ENCODE data around the gene PRPH.

The PRPH gene

DNA sequence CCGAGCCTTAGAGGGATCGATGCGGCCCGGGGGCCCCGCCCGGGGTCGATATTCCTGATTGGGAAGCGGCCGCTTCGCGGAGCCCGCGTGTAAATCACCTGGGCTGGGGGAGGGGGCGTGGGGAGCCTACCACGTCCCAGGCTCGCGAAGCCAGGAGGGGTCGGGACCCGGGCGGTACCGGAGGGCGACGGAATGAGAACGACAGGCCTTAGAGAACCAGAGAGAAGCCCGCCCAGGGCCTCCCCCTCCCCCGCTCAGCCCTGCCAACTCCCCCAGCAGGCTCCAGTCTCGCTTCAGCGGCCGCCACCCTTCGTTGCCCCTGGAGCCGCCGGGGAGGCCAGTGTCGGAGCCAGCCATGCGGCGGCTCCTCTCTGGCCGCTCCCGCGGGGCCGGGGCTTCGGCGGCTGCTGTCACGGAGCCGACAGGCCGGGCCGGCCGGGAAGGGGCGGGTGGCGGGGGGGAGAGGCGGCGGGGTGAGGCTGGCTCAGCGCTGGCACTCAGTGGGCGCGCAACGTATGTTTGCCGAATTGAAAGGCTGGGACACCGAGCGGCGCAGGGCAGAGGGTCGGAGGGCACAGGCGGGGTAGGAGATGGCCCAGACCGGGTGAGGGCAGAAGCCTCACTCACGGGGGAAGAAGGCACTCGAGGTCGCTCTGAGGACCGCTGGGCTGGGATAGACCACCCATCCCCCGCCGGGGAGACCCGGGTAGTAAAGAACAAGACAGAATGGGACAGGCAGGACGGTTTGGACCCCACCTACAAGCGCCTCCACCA, 50.3 kb downstream of the PRPH start:
- TF ChIP-seq, protein P1, sequence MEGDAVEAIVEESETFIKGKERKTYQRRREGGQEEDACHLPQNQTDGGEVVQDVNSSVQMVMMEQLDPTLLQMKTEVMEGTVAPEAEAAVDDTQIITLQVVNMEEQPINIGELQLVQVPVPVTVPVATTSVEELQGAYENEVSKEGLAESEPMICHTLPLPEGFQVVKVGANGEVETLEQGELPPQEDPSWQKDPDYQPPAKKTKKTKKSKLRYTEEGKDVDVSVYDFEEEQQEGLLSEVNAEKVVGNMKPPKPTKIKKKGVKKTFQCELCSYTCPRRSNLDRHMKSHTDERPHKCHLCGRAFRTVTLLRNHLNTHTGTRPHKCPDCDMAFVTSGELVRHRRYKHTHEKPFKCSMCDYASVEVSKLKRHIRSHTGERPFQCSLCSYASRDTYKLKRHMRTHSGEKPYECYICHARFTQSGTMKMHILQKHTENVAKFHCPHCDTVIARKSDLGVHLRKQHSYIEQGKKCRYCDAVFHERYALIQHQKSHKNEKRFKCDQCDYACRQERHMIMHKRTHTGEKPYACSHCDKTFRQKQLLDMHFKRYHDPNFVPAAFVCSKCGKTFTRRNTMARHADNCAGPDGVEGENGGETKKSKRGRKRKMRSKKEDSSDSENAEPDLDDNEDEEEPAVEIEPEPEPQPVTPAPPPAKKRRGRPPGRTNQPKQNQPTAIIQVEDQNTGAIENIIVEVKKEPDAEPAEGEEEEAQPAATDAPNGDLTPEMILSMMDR (IDR thresholded peaks at IDR 0.05; ENCODE audit: insufficient read depth, low read length, missing control alignments), result no peak
- POLR2A ChIA-PET, result no interaction called here
- CTCF ChIA-PET, result interaction anchor here (0.7 to 26.7 kb wide), 7 partner anchors 9 to 236 kb away, joined by 3 to 1125 read pairs (median 139); partner anchors contain the start of genes C1QL4 and PRPH
- H3K4me3 ChIP-seq (ENCODE audit: low read depth, low read length), result peak overlapping the region; percentile 49
- DNase-seq (ENCODE audit: low read depth, low spot score), result no peak

DNA sequence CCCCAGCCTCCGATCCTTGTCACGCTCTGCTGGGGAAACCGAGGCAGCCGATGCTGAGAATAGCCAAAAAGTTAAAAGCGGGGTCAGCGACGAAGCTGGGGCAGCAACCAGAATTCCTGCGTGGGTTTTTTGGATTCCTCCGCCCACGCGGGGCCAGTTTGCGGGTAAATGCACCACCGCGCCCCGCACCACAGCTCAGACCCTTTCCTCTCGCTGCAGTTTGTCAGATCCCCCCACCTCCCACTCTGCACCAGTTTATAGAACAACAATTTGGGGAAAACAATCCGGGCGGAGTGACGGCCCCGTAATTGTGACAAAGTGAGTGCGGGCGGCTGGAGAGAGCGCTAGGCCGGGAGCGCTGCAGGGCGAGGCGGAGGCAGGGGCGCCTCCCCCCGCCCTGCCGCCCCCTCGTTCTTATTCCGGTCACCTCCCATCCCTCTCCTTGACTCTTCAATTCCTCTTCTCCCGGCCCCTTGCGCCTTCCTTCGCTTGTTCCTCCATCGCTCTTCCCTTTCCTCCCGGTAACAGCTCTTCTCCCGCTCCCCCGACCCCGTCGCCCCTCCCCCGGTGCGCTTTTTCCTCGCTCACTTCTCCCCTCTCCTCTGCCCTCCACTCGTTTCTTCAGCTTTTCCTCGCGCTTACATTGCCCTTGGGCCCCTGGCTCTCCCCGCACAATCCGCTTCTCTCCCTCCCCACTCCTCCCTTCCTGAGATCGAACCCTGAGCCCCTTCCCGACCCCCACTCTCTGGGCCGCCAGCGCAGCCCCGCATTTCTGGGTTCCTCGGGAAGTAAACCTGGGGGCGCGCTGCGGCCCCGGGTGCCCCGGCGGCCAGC, 51.1 kb downstream of the PRPH start:
- ChIA-PET POLR2A (no interaction called here), CTCF (interaction anchor here (0.7 to 26.7 kb wide), 16 partner anchors 8 to 236 kb away, joined by 3 to 1125 read pairs (median 14); partner anchors contain the start of genes C1QL4, PRPH and TROAP)
- peak overlapping the region; percentile 49 for H3K4me3 ChIP-seq (ENCODE audit: low read depth, low read length)
- DNase-seq (ENCODE audit: low read depth, low spot score), result no peak
- TF ChIP-seq, protein P1 (IDR thresholded peaks at IDR 0.05; ENCODE audit: insufficient read depth, low read length, missing control alignments), result no peak

DNA sequence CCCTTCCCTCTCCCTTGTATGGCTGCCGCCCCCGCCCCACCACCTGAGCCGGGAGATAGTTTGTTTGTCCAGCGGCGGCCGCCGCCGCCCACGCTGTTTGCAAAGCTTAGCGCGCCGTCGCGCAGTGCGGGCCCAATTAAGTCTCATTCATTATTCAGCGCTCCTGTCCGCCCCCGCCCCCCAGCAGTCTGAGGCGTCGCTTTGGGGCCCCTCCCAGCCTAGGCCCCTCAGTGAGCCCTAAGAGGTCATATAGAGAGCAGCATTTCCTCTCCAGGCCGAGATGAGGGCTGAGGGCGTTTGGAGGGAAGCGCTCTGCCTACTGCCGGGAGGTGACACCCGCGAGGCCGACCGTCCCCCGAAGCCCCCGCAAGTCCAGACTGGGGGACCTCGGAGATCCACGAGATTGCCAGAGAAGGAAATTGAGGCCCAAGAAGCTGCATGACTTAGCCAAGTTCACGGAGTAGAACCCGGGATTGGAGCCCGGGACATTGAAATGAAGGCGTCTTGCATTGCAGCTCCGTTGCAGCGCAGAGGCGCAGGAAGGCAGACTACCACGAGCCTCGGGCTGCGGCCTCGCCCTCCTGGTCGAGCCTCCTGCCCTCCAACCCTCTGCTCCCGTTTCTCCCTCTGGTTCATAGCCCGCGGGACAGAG, 51.8 kb downstream of the PRPH start, which contains the start of gene DNAJC22:
Gene DNAJC22 (plus strand): TSS at position 230 of the 652 bp plus-strand sequence. CDS start 1,985 bp downstream, outside the sequence.
- peak within 1 kb of the TSS; percentile 49 for H3K4me3 ChIP-seq (ENCODE audit: low read depth, low read length)
- ChIA-PET CTCF (interaction anchor here (0.8 to 26.7 kb wide), 30 partner anchors 11 to 259 kb away, joined by 3 to 1125 read pairs (median 5); partner anchors contain the start of genes C1QL4, MCRS1, PRPH and SPATS2), POLR2A (no interaction called here)
- no peak for DNase-seq (ENCODE audit: low read depth, low spot score)
- TF ChIP-seq, protein P1 (IDR thresholded peaks at IDR 0.05; ENCODE audit: insufficient read depth, low read length, missing control alignments), result no peak

DNA sequence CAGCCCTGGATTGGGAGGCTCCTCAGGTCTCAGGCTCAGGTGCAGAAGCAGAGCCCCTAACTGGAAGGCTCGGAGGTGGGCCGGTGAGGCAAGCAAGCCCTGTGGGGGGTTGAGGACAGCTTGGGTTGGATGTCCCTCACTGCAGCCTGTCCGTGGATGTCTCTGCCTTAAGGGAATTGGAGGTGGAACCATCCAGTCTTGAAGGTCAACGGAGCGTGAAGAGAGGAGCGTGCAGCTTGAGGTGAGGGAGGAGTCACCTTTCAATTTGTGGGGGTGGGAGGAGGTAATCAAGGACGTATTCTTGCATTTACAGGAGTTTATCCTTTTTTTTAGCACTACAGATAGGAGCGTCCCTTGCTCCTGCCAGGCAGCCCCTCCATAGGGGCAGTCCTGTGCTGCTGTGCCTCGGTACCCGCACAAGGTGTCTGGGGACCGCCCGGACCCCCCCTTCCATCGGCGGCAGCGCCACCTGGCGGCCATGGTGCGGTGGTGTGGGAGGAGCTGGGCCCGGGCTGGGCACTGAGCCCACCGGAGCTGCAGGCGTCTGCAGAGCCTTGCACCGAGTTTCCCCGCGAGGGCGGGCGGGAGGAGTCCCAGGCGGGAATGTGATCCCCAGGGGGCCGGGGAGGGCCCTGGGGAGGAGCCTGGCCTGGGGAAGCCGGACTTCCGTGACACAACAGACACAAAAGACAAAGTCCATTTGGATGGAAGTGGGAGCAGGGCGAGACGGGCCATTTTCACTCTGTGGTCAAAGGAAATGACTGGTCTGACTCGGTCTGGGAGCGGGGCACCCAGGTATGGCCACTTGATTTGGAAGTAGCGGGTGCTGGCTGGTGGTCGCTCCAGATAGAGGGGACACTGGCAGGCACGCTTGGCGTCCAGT, 52.6 kb downstream of the PRPH start:
- TF ChIP-seq, protein P1 (IDR thresholded peaks at IDR 0.05; ENCODE audit: insufficient read depth, low read length, missing control alignments), result peak; percentile 96
- DNase-seq (ENCODE audit: low read depth, low spot score), result no peak
- POLR2A ChIA-PET, result no interaction called here
- CTCF ChIA-PET, result interaction anchor here (0.6 to 26.7 kb wide), 48 partner anchors 10 to 274 kb away, joined by 3 to 1125 read pairs (median 5); partner anchors contain the start of genes C1QL4, MCRS1, PRPH and SPATS2
- peak overlapping the region; percentile 47 for H3K4me3 ChIP-seq (ENCODE audit: low read depth, low read length)
